Stimulated activated CD4-positive, alpha-beta T cell treated with anti-CD3 and anti-CD28 coated beads, TNF-alpha, amount 100 ng/mL, for 1 hour (primary cell): ENCODE measurements around the gene TMEM183A.
A peak's percentile ranks its signal among the peaks of the same experiment; 100 is the strongest.

Experiments used
- DNase-seq, 3 donors: peaks; one replicate each; pipeline ENCODE4 v3.0.0-alpha.2; 2020; ENCODE audit warnings: low read depth in 3 of 3, low spot score in 1 of 3

Gene TMEM183A

DNA sequence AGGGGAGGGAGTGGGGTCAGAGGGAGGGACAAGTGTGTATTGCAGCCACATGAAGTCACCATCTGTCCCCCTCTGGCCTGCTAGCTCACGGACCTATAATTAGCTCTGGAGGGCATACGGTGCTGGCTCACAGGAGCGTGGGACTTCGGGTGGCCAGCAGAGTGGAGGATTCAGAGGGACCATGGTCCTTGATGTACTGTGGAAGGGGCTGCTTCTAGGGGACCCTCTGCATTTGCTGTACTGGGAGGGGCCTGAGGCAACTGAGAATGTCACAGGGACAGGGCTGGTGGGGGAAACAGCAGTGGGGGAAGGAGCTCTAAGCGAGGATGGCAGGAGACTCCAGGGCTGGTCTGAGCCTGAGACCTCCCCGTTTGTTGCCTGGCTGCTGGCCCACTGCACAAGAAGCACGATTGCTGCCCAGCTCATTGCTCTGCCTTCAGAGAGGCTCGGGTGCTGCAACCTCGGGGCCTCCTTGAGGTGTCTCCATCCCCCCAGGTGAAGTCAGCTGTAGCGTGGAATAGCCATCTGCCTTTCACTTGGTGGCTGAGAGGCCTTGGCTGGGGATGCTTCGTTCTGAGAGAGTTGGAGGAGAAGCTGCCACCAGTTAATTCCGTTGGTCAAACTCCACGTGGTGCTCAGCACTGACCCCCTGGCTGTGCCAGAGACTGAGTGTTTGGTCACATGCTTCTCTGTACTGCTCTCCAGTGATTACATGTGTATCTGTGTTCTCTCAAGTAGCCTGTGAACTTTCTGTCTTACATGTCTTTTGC, 21.8 kb downstream of the TMEM183A start:
- DNase-seq: no peak

DNA sequence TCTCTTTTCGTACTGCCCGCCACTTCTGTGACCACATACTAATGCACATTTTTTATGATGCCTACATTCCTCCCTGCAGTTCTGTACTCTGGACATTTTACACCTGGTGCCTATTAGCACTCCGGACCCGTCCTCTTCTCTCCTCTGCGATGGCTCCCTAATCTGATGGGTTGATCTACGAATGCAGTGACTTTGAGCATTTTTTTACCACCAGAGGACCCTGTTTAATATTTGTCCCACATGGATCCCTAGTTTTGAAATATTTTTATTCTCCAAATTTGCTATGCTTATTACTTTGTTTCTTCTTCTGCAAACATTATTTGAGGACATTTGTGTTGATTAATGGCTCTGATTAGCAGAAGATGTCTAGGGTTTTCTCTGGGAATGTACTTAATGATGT, 24.3 kb downstream of the TMEM183A start:
- no peak for DNase-seq

DNA sequence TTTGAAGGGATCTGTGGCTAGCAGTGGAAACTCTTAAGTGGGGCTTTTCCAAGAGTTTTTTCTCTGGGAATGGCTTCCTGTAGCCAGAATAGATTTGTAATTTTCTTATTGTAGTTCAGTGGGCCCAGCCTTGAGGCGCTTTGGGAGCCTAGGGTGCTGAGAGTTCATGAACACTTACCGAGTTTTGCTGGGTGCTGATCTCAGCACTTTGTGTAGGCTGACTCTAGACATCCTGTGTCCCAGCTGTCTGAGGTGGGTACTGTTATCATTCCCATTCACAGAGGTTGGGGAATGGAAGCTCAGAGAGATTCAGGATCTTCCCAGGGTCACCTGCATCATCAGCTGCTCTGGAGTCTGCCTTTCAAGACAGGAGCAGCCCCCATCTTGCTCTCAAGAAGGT, 26.1 kb downstream of the TMEM183A start:
- no peak for DNase-seq

DNA sequence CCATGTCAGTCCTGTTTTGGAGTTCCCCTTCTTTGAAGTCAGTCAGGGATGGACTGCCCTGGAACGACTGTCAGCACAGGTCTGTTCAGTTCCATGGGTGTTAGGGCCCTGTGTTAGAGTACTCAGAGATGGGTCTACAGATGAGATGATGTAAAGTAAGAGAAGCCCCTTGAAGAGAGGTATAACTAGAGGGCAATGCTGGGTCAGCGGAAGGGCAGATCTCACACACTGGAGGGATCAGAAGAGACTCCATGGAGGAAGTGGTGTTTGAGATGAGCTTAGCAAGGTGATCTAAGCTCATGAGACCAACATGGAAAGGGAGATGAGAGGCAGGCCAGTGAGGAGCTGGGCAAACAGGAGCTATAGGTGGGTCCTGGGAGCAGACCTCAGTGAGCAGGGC, 26.7 kb downstream of the TMEM183A start:
- no peak for DNase-seq

DNA sequence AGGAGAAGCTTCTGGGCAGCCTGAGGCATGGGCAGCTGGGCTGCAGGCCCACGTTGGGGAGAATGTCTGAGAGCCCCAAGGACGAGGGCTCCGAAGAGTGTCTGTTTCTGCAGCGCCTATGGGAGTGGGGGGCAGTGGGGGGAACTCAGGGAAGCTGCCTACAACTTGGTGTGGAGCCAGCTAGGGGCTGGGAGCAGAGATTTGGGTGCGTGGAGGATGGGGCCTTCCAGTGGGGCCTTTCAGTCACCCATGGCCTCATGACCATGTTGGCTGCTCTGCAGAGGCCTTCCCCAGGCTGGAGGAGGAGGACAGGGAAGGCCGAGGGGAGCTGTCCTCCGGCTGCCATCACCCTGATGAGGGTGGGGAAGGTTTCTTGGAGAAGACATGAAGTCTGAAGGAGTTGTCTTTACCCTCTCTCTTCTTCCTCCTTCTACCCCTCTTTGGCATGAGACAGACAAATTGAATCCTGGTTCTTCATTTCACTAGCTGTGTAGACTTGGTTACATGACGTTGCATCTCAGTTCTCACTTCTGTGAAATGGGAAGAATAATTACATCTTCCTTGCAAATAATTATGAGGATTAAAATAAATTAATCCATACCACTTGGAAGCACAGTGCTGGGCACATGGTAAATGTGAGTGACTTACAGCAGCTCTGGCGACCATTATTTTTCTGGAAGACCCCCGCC, 27.4 kb downstream of the TMEM183A start:
- DNase-seq: no peak

DNA sequence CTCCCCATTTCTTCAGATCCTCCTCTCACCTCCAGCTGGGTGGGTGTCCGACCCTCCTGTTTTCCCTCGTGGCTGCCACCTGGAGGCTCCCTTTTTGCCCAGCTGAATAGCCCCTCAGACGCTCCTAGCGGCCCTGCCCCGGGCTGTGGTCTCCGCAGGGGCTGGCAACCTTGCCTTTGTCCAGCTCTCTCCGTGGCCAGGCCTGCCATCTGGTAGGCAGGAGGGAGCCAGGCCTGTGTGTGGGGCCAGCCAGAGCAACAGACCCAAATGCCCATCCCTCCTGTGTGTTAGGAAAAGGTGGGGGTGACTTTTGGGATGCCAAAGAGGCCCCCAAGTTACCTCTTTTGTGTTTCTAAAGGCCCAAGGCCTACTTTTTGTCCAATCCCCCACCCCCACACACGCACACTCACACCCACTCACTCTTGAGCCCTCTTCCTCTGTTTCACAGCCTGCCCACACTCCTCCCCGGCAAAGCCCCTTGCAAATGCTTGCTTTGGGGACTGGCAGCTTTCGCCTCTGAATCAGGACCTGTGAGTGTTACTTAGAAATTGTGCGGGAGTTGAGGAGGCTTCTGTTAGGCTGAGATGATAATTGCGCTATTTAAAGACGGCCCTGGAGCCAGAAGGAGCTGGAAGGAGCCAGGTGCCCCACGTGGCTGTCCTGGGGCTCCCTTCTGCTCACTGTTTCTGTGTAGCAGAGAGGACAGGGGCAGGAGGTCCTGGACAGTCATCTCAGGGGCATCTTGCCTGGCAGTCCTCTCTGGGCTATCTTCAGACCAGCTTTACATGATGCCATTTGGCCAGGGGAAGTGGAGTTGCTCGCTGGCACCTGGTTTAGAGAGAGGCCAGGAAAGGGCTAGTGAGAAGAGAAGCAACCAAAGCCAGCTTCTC, 28.2 kb downstream of the TMEM183A start:
- no peak for DNase-seq

DNA sequence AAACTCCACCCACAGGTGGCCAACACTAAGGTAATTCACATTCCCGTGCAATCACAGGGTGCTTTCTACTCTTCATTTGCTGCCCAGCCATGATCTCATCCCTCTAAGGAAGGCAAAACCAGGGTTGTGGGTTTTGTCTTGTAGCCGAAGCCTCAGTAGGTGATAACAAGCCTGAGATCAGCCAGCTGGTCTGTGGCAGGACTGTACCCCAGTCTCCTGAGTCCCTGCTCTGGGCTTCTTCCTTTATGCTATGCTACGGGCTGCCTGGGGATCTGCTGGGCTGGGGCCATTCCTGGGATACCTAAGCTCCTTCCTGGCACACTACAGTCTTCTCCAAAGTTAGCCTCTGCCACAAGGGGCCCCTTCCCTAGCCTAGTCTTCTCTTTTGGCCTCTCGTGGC, 29.0 kb downstream of the TMEM183A start:
- DNase-seq: no peak

DNA sequence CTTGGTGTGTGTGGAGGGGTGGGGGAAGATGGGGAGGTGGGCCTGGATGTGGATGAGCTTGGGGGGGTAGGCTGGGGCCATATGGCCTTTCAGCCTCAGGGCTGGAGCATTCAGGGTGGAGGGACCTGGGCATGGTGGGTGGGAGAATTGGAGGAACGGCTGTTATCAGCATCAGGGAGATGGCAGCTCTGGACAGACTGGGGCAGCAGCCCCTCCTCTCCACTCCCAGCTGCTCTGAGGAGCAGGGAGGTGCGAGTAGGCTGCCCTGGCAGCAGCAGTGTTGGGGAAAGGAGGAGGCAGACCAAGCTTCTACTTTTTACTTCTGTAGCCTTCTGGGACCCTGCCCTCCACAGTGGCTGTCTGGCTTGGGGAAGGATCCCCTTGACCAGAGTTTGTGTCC, 29.4 kb downstream of the TMEM183A start:
- DNase-seq: no peak

DNA sequence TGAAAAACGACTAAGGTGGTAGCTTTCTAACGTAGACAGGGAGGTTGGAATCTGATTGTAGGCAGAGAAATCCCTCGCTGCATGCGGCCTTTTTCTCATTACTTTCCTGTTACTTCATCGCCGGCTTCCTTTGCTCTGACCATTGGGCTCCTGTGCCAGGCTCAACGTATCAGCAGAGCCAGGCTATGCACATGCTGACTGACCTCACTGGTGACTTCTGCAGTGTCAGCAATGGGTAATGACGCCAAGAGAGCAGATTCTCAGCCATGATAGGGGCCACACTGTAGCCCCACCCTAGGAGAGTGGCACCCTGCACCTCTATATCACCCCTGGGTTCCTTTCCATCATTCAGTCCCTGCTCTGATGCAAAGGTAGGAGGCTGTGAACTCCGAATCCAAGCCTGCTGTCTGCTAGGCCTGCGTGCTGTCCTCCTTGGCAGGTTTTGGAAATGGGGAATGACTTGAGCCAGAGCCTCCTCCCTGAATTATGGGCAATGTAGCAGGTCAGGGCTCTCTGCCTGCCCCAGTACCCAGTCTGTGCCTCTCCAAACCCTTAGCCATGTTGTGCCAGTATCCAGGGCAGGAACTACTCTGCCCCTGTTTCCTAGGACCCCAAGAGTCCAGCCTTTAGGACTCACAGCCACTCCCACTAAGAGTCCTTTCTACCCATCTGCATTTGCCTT, 30.5 kb downstream of the TMEM183A start:
- no peak for DNase-seq

DNA sequence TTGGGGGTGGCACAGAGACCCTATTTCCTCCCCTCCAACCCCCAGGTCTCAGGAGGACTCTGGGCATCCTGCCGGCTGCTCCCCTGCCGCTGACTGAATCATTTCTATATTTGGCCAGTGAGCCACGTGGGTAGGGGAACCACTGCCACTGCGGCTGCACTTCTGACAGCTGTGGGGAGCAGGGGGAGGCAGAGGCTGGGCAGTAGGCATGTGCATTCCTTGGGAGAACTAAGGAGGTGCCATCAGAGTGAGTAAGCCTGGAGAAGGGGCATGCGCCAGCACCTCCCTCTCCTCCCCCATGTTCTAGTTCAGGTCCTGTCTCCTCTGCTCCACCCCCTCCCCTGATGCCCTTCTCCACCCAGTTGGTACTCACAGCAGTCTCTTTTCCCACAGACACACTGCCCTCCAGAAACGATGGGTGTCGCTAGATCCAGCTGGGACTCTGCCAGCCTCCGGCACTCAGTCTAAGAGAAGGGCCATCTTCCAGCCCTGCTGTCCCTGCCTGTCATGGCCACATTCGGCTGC, 31.1 kb downstream of the TMEM183A start:
- no peak for DNase-seq

DNA sequence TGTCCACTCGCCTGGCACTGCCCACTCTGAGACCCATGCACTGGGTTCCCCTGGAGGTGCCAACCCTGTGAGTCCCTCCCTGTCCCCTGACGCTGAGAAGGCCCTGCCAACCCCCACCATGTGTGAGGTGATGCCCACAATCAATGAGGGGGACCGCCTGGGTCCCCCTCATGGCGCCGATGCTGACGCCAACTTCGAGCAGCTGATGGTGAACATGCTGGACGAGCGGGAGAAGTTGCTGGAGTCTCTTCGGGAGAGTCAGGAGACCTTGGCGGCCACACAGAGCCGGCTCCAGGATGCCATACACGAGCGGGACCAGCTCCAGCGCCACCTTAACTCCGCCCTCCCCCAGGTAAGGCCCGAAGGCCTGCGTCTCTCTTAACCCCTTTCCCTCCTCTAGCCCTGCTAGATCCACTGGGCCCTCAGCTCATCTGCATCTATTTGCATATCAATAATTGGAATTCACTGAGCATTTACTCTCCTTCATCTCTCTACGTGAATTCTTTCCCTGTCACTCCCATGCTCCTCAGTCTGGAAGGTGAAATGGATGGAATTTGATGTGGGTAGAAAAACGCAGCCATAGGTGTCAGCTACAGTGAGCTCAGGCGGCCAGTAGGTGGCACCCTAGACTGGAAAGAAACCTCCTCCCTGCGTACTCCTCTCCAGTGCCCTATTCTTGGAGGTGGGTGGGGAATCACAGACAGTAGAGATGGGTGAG, 31.9 kb downstream of the TMEM183A start:
- DNase-seq: peak in 2 of 3 donors; percentile 27 to 55

DNA sequence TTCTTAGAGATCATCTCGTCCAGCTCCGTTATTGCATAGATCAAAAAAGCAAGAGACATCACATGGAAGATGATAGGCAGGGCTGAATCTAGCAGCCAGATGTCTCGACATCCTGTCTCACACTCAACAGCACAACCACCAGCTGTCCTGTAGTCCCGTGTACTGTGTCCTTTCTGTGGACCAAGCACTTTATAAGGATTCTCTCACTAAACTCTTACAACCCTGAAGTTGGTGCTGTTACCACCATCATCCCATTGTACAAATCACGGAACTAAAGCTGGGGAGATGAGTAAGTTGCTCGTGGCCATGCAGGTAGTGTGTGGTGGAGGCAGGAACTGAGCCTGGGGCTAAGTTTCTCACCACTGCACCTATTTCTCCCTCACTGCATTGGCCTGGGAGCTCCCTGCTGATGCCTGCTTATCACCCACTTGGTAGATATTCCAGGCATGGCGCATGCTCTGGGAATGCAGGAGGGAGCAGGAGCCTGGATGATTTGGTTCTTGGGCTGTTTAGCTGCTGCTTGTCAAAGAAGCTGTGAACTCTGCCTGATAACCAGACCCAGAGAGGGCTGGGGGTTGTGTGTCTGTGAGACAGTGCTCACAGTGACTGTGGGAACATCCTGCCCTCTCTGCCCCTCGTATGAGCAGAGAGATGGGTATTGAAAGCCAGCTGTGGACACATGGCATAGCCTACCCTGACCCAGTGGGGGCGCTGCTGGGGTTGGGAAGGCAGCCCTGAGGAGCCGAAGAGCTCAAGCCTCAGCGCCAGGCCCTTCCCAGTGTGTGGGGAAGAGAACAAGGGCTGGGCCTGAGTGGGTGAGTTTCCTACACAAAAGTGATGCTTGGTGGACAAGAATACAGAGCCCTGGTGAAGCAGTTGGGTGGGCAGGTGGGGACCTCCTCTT, 32.7 kb downstream of the TMEM183A start:
- DNase-seq: no peak

DNA sequence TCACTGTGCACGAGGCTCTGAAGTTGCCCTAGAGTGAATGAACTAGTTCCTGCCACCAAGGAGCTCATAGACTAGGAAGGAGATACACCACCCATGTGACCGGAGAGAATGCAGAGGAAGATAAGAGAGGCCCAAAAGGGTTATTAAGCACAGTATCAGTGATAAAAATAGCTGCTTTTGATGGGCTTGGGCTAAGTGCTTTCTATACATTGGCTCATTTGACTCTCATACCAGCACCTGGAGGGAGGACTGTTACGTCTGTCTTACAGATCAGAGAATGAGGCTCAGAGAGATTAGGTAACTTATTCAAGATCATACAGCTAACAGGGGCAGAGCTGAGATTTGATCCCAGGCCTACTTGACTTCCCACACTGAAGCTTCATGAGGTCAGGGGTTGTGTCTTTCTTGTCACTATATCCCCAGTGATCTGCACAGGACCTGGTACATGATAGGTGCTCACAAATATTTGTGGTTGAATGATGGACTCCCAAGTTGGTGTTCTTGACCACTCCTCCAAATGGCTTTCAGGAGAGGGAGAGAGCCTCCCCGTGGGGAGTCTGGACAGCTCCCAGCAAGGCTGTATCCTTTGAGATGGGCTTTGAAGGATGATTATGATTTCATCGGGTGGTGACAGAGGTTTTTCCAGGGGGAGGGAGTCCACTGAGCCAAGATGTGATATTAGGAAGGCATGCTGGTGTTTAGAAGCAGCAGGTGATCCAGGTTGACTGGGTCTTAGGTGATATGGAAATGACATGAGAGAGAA, 33.5 kb downstream of the TMEM183A start:
- DNase-seq: no peak

DNA sequence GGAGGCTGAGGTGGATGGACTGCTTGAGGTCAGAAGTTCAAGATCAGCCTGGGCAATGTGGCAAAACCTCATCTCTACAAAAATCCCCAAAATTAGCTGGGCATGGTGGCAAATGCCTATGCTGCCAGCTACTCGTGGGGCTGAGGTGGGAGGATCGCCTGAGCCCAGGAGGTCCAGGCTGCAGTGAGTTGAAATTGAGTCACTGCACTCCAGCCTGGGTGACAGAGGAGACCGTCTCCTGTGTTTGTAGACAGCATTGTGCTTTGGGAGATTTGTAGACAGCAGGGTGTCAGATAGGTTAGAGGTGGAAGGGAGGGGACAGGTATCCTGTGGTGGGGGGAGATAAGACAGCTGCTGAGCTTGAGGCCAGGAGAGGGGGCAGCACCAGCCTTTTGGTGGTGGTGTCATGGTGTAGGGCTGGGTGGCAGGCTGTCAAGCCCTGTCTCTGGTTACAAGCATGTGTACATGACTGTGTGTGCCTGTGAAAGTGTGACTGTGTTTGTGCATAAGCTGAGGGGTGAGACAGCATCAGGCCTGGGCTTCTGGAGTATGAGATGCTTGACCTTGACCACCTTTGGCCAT, 34.3 kb downstream of the TMEM183A start:
- no peak for DNase-seq

DNA sequence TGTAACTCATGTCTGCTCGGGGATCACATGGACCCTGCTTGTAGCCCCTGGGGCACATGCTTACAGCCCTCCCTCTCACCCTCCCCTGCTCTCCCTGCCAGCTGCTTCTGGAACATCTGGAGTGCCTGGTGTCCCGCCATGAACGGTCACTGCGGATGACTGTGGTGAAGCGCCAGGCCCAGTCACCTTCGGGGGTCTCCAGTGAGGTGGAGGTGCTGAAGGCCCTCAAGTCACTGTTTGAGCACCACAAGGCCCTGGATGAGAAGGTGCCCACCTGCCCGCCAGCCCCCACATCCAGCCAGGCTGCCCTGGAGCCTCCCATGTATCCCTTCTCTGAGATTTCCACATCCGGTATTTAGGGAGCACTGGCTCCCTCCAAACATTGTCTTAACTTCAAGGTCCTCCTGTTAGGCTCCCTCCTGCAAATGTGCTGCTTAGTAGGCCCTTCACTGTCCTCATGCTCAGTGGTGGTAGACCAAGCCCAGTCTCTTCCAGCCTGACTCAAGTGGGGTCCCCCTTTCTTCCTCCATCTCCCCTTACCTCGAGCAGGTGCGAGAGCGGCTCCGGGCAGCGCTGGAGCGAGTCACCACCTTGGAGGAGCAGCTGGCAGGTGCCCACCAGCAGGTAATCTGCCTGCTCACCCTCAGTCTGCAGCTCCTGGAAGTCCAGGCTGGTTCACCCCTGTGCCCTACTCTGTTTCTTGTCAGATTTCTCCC, 36.8 kb downstream of the TMEM183A start:
- DNase-seq: no peak

DNA sequence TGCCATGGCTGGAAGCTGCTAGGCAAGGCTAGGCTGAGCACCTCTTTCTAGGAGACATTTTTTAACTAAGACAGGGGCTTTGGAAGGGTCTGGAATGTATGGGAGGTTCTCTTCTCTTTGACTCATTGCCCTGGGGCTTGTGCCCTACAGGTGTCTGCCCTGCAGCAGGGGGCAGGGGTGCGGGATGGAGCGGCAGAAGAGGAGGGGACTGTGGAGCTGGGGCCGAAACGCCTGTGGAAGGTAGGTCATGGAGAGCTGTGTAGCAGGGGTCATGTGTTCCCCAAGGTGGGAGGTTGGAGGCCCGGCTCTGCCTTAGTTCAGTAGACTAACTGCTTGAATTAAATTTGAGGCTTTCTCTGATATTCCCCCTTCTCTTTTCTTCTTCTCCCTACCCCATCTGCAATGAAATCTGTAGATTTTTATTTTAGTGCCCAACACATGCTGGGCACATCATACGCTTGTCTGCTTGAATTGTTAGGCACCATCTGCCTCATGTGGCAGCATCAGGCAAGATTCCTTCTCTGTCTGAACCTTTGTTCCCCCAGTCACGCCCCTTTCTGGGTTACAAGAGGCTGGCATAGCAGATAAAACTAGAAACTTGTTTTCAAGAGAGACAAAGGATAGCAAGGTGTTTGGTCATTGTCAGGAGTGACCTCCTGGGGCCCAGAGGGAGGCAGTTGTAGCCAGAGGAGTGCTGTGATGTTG, 37.5 kb downstream of the TMEM183A start:
- DNase-seq: no peak

DNA sequence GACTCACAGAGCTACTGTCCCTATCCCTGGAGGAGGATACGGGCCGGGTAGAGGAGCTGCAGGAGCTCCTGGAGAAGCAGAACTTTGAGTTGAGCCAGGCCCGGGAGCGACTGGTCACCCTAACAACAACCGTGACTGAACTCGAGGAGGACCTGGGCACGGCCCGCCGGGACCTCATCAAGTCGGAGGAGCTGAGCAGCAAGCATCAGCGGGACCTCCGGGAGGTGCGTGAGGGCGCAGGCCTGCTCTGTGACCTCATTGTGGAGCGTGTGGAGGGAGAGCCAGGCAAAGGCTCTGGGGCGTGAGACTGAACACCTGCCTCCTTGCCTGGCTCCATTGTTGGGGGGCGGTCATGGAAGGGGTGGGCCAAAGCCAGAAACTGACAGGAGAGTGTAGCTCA, 38.2 kb downstream of the TMEM183A start:
- DNase-seq: no peak
